SKM-1 treated with dmso at 0.1 percent for 144 hours (cell line): ENCODE data around the gene CYP4F22.
A peak's percentile ranks its signal among the peaks of the same experiment; 100 is the strongest.
"Not testable (repeated sequence)": the region's sequence is repeated elsewhere in the genome, so short reads cannot be mapped to it uniquely, and the experiment has no call there.

Experiments
- DNase-seq: peaks from one replicate; lab custom pipeline; 2025; ENCODE audit not compliant: unreplicated experiment; lab: John Stamatoyannopoulos, UW

Gene CYP4F22

DNA sequence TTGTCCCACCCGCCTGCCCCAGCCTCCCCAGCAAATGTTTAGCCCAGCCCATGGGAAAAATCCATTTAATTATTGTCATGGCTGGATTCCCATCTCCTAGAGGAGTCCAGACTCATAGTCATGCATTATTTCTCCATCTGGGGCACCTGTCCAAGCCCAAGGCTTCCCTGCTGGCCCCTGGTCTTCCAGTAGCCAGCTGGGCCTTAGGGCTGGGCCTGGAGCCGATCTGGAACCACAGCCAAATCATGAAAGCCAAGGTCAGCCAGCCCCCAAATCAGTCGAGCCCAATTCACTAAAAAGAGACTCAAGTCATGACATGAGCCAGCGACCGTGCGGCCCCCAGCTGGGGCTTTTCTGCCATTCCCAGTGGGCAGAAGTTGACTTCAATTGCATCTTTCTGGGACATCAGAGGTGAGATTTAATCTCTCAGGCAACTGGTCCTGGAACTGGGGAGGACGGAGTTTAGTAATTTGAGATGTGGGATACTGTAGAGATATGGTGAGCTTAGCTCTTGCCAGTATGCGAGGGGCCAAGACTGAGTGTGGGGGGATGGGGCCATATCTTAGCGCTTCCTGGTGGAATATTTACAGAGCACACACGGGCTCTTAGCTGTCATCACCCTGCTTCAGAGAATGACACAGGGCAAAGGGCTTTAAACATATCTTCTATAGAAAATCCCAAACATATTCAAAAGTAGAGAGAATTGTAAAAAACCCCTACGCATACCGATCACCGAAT, 19.7 kb upstream of the CYP4F22 start:
- no peak for DNase-seq

DNA sequence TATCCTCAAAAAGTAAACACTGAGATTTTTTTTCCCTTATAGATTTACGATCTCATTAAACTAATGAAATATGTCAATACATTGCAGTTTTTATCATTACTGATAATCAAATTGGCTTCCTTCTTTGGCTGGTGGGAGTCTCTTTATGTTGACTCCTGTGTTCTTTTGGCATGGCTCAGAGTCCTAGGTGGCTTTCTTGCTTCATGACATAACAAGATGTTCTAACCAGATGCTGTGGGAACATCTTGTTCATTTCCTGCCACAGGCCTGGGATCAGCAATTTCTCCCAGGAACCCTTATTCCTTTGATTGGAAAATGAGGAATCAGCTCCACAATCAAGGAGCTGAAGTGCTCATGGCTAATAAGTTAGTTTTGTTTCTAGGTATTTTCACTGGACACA, 13.2 kb upstream of the CYP4F22 start:
- no peak for DNase-seq

DNA sequence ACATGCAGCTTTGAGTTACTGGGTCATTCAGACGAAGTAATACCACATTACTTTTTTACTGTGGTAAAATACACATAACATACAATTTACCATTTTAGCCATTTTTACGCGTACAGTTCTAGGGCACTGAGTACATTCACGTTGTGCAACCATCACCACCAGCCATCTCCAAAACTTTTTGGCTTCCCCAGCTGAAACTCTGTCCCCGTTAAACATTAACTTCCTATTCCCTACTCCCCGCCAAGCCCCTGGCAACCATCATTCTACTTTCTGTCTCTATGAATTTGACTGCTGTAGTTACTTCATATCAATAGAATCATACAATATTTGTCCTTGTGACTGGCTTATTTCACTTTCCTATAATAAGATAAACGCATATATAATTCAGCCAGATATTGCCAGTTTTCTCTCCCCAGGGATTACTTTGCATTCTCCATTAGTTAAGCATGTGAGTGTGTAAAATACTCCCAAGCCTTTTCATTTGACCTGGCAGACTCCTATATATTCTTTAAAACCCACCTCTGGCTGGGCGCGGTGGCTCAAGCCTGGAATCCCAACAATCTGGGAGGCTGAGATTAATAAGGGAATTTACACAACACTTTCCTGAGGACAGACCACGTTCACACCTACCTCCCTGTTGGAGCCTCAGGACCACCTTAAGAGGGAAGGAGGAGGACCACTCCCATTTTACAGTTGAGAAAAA, 10.0 kb upstream of the CYP4F22 start:
- DNase-seq: no peak

DNA sequence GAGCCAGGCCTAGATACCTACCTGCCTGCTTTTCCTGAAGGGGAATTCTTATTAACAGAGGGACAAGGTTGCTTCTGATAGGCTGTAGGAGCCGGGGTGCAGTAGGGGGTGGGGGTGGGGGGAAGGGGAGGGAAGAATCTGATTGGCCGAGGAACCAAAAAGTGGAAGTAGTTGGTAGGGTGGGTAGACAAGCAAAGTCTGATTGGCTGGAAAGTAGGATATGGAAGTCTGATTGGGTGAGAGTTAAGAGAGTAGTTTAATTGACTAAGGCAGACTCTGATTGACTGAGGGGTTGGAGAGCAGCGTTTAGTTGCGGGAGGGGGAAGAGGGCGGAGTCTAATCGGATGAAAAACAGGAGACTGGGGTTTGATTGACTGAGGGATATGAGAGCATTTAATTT, 9.4 kb upstream of the CYP4F22 start:
- DNase-seq: no peak

DNA sequence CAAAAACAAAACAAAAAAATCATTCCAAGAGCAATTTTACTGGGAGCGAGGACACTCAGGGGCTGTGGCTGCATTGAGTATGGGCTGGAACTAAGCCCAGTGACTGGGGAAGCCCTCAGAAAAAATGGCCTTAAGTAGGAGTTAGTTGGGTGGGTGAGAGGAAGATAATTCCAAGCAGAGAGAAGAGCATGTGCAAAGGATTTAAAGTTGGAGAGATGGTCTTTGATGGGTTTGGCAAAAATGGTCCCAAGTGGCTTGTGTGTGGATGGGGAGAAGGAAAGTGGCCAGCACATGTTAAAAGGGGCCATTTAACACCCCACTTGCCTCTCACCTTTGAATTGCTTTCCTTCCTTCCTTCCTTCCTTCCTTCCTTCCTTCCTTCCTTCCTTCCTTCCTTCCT, 6.7 kb upstream of the CYP4F22 start:
- no peak for DNase-seq

DNA sequence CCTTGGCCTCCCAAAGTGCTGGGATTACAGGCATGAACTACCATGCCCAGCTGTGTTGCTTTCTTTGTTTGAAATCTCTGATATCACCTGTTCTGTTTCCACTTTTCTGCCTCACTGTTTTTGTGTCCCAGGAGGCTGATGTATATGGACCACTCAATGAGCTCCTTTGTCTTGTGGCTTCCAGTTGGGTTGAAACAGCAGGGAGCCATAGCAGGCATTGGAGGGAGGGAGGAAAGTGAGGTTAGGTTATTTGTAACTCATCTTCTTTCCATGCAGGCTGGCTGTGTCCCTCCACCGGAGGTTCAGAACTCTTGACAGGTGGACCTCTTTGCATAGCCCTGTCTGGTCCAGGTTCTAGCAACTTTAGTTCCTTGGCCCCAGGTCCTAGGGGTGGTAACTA, 6.1 kb upstream of the CYP4F22 start:
- DNase-seq: no peak

DNA sequence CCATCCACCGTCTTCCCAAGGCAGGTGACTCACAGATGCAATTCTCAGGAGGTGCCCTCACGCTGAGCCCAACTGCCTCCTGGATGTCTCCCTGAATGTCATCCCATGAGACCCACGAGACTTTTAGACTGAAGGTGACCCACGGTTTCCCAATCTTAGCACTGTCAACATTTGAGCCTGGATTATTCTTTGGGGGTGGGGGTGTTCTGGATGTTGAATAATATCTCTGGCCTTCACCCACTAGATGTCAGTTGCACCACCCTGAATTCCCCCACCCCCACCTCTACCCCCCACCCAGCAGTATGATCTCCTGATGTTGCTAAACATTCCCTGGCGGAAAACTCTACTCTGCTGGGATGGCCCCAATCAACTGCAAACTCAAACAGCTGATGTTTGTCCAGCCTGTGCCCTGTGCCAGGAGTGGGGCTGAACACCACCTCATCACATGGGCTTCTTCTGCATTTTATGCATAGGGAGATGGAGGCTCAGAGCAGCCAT, 2.2 kb upstream of the CYP4F22 start:
- DNase-seq: no peak

DNA sequence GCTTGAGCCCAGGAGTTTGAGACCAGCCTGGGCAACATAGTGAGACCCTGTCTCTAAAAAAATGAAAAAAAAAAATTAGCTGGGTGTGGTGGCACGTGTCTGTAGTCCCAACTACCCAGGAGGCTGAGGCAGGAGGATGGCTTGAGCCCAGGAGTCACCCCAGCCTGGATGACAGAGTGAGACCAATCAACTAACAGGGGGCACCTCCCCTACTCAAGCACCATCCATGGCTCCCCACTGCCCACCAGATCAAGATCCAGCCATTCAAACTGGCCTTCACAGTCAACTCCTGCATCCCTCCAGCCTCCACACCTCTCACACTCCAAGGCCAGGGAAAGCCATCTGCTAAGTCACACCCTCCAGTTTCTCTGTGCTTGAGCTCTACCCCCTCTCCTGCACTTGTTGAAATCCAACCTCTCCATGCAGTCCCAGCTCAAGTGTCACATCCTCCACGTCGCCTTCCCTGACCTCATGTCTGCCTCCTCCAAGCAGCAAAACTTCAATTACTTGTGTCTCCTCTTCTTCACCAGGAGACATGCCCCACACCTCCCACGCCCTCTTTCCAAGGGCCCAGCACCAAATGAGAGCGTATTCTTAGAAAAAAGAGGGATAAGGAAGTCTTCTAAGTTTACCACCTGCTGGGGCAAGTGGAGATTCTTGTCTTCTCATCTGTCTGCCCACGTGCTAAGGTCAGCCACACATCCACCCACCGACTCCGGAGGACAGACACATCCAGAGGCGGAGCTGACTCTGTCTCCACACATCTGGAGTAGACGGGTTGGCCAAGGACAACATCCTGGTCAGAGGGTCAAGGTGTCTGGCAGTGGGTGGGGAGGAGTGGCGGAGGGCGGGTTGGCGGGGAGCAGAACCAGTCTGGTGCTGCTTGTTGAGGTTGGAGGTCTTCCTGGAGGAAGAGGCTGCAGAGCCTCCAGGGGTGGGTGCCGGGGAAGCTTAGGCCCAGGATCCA, 974 bp upstream of the CYP4F22 start:
- no peak for DNase-seq

DNA sequence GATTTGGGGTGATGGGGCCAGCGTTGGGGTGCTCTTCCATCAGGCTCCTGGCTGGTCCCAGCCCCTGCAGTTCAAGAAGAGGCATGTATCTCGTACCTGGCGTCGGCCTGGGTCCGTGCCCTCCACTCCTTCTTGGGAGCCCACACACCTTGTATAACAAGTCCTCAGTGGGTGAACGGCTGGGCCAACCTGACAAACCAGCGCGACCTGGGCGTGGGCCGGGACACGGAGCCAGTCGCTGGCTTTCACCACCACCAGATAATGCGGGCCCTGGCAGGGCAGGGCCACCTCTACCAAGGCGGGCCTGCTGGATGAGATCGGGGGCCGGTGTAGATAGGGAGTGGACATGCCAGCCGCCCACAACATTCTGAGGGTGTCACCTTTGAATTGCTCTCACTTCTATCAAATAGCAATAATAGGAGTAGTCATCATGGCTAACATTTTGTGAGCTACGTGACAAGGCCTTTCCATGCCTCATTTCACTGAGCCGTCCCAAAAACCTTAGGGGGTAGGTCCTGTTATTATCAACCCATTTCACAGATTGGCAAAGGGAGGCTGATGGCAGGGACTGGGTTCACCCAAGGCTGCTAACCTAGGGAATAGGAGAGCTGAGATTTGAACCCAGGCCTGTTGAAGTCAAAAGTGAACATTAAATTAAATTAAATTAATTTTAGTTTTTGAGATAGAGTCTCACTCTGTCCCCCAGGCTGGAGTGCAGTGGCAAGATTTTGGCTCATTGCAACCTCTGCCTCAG, 3.5 kb downstream of the CYP4F22 start:
- no peak for DNase-seq

DNA sequence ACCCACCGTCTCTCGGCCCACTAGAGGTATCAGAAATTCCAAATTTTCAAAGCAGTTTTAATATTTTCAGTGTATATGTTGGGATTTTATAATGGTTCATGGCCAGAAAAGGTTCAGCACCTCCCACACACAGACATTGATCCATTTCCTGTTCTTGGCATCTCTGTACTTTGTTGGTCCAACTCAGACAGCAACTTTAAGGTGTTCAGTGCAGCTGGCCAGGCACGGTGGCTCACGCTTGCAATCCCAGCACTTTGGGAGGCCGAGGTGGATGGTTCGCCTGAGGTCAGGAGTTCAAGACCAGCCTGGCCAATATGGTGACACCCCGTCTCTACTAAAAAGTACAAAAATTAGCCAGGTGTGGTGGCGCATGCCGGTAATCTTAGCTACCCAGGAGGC, 6.9 kb downstream of the CYP4F22 start:
- not testable (repeated sequence) for DNase-seq

DNA sequence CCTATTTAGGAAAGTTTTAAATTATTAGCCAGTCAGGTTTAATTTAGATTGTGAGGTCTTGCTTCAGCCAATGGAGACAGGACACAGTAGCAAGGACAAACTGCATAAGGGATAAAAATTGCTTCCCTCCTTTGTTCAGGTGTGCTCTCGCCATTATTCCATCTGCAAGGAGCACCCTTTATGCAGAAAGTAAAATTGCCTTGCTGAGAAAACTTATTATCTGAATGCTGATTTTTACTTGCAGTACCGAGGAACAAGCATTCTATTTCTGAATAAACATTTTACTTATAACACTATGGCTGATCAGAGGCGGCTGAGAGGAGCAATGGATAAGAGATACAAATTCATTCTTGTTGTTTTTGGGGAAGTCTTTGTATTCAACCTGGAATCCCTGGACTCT, 8.0 kb downstream of the CYP4F22 start:
- DNase-seq: no peak

DNA sequence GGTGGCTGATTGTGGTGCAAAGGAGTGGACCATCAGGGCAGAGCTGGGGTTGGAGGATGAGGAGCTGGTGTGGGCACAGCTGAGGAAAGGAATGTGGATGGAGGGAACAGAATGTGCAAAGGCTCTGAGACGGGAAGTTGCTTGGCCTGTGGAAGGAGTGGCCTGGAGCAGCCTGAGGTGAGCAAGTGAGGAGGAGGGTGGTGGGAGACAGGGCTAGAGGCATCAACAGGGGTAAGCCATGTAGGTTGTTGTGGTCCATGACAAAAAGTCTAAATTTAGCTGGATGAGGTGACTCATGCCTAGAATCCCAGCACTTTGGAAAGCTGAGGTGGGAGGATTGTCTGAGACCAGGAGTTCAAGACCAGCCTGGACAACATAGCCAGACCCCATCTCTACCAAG, 9.5 kb downstream of the CYP4F22 start:
- no peak for DNase-seq

DNA sequence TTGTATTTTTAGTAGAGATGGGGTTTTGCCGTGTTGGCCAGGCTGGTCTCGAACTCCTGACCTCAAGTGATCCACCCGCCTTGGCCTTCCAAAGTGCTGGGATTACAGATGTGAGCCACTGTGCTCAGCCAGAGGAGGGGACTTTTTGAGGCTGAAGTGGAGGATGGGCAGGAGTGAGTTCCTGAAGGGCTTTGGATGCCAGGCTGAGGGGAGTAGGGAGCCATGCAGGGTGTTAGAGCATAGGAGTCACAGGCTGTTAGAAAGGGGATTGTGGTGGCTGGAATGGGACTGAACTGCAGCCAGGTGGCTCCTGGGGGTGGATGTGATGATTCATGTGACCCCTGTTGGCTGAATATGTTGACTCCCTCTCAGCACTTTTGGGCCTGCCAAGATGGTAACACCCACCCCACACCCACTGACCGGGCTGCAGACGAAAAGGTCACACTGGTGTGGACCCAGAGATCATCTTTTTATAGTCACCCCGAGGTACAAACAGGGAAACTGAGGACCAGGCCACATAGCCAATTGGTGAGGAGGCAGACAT, 11.2 kb downstream of the CYP4F22 start:
- DNase-seq: no peak

DNA sequence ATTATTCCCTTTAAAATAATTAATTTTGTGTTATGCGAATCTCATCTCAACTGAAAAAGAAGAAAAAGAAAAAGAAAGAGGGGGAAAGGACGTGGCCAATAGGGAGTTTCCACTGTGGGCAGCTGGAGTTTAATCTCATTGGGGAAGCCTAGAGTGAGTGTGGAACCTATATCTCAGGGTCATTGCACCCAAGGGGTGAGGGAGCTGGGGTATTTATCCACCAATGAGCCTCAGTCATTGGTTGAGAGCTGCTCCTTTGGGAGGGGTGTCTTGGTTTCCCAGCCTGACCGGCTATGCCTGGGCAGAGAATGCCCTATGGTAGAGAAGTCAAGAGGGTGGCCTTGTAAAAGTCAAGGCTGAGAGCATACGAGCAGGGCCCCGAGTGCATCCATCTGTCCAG, 16.5 kb downstream of the CYP4F22 start:
- DNase-seq: no peak

DNA sequence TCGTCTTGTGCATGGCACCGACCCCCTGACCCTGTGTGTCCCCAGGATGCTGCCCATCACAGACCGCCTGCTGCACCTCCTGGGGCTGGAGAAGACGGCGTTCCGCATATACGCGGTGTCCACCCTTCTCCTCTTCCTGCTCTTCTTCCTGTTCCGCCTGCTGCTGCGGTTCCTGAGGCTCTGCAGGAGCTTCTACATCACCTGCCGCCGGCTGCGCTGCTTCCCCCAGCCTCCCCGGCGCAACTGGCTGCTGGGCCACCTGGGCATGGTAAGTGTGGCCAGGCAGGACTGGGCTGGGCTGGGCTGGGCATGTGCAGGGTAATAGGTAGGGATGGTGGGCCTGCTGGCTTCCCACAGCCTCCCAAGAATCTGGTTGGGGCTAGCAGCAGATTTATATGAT, 17.0 kb downstream of the CYP4F22 start:
- DNase-seq: no peak

DNA sequence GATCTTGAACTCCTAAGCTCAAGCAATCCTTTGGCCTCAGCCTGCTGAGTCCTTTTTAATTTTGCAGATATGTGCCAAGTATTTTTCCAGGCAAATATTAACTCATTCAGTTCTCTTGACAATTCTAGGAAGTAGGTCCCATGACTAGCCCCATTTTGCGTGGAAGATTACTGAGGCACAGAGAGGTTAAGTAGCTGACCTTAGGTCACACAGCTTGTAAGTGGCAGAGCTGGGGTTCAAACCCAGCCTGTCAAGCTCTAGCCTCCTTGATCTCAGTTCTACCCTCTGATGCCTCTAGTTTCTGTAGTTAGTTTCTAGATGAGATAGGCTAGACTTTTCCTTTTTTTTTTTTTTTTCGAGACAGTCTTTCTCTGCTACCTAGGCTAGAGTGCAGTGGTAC, 18.1 kb downstream of the CYP4F22 start:
- no peak for DNase-seq

DNA sequence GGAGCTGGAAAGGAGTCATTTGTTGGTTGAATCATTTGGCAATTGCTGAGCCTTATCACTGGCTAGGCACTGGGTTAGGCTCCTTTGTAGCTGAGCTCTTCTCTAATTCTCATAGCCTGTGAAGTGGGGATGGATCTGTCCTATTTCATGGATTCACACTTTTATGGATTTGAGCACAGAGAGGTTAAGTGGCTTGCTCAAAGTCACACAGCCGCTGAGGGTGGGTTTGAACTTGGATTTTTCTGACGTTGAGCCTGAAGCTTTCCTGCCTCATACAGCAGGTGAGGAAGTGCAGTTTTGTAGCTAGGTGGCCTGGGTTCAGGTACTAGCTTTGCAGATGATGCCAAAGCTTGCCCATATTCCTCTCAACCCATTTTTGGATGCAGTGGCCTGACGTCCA, 19.4 kb downstream of the CYP4F22 start:
- DNase-seq: no peak

DNA sequence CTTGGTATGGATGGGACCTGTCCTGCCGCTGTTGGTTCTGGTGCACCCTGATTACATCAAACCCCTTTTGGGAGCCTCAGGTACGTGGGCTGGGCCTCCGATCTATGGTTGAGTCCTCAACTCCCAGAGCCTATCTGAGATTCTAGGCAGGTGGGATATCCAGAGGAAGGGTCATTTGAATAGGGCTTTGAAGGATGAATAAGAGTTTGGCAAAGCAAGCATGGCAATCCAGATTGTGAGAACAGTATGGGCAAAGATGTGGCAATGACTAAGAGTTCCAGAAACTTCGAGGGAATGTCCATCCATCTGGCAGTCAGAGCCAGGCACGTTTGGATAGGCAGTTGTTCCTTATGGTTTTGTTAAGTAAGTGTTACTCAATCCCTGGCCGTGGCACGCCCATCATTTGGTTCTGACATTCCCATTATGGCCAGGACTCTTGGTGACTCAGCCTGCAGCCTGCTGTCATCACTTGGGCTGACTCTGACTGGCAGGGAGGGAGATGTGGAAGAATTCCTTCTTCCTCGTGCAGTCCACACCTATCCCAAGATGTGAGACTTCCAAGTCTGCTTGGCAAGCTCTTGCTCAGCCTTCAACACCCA, 21.5 kb downstream of the CYP4F22 start:
- no peak for DNase-seq

DNA sequence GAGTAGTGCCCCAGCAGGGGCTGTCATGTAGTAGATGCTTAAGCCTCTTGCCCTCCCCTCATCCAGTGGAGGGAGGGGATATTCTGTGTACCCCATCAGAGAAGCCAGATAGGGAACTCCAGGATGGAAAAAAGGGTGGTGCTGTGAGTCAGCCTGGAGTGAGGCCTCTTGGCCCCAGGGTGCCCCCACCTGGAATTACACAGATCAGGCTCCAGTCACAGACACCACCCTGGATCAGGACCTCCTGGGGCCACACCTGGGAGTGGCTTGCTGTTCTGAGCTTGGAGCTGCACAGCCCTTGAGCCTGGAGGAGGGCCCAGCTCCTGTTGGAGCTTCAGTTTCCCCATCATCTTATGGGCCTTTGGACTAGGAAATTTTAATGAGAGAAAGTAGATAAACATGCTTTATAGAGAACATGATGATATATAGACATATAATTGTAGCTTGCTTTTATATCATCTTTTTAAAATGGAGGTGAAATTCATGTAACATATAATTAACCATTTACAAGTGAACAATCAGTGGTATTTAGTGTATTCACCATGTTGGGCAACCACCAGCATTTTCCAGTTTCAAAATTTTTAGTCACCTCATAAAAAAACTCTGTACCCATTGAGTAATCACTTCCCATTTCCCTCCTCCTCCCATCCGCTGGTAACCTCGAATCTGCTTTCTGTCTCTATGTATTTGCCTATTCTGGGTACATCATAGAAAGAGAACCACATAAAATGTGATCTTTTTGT, 24.6 kb downstream of the CYP4F22 start:
- DNase-seq: peak; percentile 78

DNA sequence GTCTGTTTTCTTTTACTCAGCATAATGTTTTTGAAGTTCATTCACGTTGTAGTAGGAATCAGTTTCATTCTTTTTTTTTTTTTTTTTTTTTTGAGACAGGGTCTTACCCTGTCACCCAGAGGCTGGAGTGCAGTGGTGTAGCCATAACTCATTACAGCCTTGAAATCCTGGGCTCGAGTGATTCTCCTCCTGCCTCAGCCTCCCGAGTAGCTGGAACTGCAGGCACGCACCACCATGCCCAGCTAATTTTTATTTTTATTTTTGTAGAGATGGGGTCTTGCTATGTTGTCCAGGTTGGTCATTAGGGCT, 25.2 kb downstream of the CYP4F22 start:
- DNase-seq: not testable (repeated sequence)
